Pancreas (tissue), 10 donors: ENCODE data around the gene MYT1. TPM values are rescaled to one million over a fixed set of nuclear protein-coding genes. Genes with fewer than 3 reads are reported as not detected.
A peak's percentile ranks its signal among the peaks of the same experiment; 100 is the strongest.
"Not testable (repeated sequence)": the region's sequence is repeated elsewhere in the genome, so short reads cannot be mapped to it uniquely, and the experiment has no call there.

ENCODE experiments used
- ATAC-seq, 4 donors: fragments of 200-7000 bp; cut with Tn5 transposase; one replicate each; pipeline versions ENCODE4 v1.8.0 to v1.9.1; 2020; ENCODE audit warnings: mild to moderate bottlenecking in 4 of 4, moderate library complexity in 4 of 4
- DNase-seq, 6 donors: peaks; one replicate each; pipeline ENCODE4 v3.0.0-alpha.2; 2020
- FAIRE-seq: peaks from 2 replicates; lab custom pipeline; 2012; peaks lifted over from hg19 to GRCh38; lab: Jason Lieb, UNC
- H3K27ac ChIP-seq, 4 donors: fragments of 200-600 bp; sonication (generic); 1 replicate in 3 of 4; 2 replicates in 1 of 4; pipeline versions ENCODE4 v1.5.0 to v1.8.0; 2020
- H3K27me3 ChIP-seq, 4 donors: fragments of 200-600 bp; one replicate each; pipeline ENCODE4 v1.8.0; 2021
- H3K36me3 ChIP-seq, 3 donors: fragments of 200-600 bp; sonication (generic) in 1 of 3; one replicate each; pipeline versions ENCODE4 v1.5.0 to v1.8.0; 2020 to 2021
- H3K4me1 ChIP-seq, 3 donors: fragments of 200-600 bp; one replicate each; pipeline ENCODE4 v1.8.0; 2021
- H3K4me3 ChIP-seq, 4 donors: fragments of 200-600 bp; sonication (generic) in 2 of 4; one replicate each; pipeline versions ENCODE4 v1.5.0 to v1.8.0; 2020 to 2021
- H3K9me3 ChIP-seq, 4 donors: fragments of 200-600 bp; one replicate each; pipeline ENCODE4 v1.8.0; 2021
- WGBS, 2 donors: extraction: QIAGEN DNeasy Blood & Tissue Kit; methylation state at CpG; one replicate each; pipeline ENCODE4 v1.1.7; 2013; 5-methylcytosine and 5-hydroxymethylcytosine counted together
- intact Hi-C, 3 donors: fragments of 100-400 bp; cut with DNase I; formaldehyde crosslinking; loops; one replicate each; pipeline versions ENCODE4 v1.11.1 to v1.14.2; 2022
- polyA plus RNA-seq, 2 donors: library from polyadenylated mRNA; stranded (reverse); fragments of 200-250 nt; gene quantifications; one replicate each; pipeline ENCODE4 v1.2.3, GENCODE V29; 2013
- total RNA-seq, 6 donors: library from RNA; stranded (reverse); fragmentation: NEBNext Ultra II Directional in 4 of 6; extraction: Animal tissue kit (Norgen Biotek cat#: 25700) in 4 of 6; gene quantifications; one replicate each; pipeline versions ENCODE4 v1.2.1 to v1.2.4, GENCODE V29; 2021 to 2023
- TF ChIP-seq, protein P1 (sequence below), 4 donors: fragments of 200-600 bp; sonication (generic) in 3 of 4; IDR thresholded peaks; one replicate each; pipeline versions ENCODE4 v1.5.0 to v1.8.0; 2021; ENCODE audit warnings: antibody characterized with exemption in 4 of 4
- donor health status: healthy with polysubstance abuse.
- donor health status: DM: no; HTN: no; CAD: no; lungs with moderate emphysema.
- donor health status: DM: no; HTN: no; CAD: no.
- donor health status: control.
- donor health status: control.
- donor health status: Bipolar disorder and iron deficiency.
- donor health status: DM: yes; HTN: yes; CAD: no.
- donor health status: DM: no; HTN: no; CAD: no.
- donor health status: DM: no; HTN: no; CAD: no.
- donor health status: DM: yes; HTN: yes; CAD: no.

MYT1 gene
- total and polyA plus RNA-seq, 8 donors, result 0.13 to 5.1 (median 0.52) TPM

DNA sequence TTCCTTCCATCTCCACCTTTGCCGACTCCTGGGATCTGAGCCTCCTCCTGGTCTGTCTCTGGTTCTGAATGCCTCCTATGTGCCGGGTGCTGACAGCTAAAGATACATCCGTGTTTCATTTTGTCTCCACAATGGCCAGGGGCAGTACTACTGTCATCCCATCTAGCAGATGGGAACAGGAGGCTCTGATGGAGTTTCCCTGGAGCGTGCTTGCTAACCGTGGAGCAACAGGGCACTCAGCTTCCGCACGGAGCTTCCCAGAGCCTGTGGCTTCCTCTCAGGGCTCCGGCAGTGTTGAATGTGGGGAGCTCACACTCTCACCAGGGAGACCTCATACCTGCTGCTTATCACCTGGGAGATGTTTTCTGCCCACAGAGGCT is 45.0 kb upstream of the MYT1 start:
- DNase-seq, result no peak
- Histone ChIP-seq H3K4me3 (no peak overlapping the region), H3K27ac (no peak overlapping the region), H3K4me1 (no peaks in the 10 kb centered on the region), H3K9me3 (no peaks in the 10 kb centered on the region), H3K27me3 (peaks cover 0 to 4% (median 0%) of the 10 kb centered on the region in 4 donors), H3K36me3 (no peaks in the 10 kb centered on the region)
- TF ChIP-seq, protein P1, sequence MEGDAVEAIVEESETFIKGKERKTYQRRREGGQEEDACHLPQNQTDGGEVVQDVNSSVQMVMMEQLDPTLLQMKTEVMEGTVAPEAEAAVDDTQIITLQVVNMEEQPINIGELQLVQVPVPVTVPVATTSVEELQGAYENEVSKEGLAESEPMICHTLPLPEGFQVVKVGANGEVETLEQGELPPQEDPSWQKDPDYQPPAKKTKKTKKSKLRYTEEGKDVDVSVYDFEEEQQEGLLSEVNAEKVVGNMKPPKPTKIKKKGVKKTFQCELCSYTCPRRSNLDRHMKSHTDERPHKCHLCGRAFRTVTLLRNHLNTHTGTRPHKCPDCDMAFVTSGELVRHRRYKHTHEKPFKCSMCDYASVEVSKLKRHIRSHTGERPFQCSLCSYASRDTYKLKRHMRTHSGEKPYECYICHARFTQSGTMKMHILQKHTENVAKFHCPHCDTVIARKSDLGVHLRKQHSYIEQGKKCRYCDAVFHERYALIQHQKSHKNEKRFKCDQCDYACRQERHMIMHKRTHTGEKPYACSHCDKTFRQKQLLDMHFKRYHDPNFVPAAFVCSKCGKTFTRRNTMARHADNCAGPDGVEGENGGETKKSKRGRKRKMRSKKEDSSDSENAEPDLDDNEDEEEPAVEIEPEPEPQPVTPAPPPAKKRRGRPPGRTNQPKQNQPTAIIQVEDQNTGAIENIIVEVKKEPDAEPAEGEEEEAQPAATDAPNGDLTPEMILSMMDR (IDR thresholded peaks at IDR 0.05), result no peak
- WGBS, 2 donors, result 64 to 83% methylated on average over 8 of the region's 8 CpGs
- no peak for ATAC-seq
- intact Hi-C loops, result no loop called here
- no peak for FAIRE-seq

DNA sequence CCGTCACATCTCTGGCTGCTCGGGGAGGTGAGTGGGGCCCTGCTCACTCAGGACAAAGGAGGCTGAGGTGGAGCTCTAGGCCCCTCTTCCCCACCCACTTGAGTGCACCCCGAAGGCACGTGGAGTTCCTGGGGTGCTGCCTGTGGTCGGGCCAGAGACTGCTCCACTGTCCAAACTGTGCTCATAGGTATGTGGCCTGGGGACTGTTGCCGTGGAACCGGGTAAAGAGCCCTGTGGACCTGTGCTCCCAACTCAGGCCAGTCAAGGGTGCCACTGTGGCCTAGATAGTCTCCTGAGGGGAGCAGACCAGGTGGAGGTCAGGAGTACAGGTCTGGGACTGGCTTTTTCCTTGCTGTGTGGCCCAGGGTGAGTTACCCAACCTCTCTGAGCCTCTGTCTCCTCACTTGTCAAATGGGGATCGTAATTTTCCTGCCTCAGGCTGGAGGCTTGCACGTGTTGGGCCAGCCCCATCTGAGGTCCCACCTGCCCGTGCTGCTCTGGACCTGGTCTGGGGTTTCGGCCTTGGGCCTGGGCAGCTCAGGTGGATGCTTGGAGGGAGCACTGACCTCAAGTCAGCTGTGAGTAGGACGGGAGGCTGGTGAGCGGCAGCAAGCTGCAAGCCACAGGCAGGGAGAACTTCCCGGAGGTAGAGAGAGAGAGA is 44.4 kb upstream of the MYT1 start:
- 48 to 57% methylated on average over 14 of the region's 14 CpGs for WGBS, 2 donors
- no peaks in the 10 kb centered on the region for H3K9me3 ChIP-seq
- TF ChIP-seq, protein P1 (IDR thresholded peaks at IDR 0.05), result no peak
- FAIRE-seq (no peak), DNase-seq (peak in 2 of 6 donors; percentile 57 to 58), ATAC-seq (peak in 1 of 4 donors; percentile 46)
- intact Hi-C loops, result loop anchor here in 1 of 3 donors (10.0 kb wide), 1 partner anchor 85 kb away; the partner anchor contains the start of gene C20orf204
- peaks cover 0 to 4% (median 0%) of the 10 kb centered on the region in 4 donors for H3K27me3 ChIP-seq
- H3K27ac ChIP-seq, result no peak overlapping the region
- H3K4me3 ChIP-seq, result no peak overlapping the region
- no peaks in the 10 kb centered on the region for H3K4me1 ChIP-seq
- H3K36me3 ChIP-seq, result no peaks in the 10 kb centered on the region

DNA sequence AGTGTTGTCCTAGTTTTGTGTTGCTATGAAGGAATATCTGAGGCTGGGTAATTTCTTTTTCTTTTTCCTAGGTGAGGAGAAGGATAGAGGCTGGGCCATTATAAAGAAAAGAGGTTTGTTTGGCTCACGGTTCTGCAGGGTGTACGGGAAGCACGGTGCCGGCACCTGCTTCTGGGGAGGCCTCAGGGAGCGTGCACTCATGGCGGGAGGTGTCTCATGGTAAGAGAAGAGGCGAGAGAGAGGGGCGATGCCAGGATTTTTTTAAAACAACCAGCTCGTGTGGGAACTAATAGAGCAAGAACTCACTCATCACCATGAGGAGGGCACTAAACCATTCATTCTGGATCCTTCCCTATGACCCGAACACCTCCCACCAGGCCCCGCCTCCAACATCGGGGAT is 42.7 kb upstream of the MYT1 start:
- Histone ChIP-seq H3K4me1 (no peaks in the 10 kb centered on the region), H3K27ac (no peak overlapping the region), H3K36me3 (no peaks in the 10 kb centered on the region), H3K27me3 (peaks cover 0 to 4% (median 0%) of the 10 kb centered on the region in 4 donors), H3K9me3 (no peaks in the 10 kb centered on the region), H3K4me3 (no peak overlapping the region)
- no peak for ATAC-seq
- DNase-seq, result peak in 2 of 6 donors; percentile 12 to 26
- intact Hi-C loops, result loop anchor here in 1 of 3 donors (10.0 kb wide), 1 partner anchor 87 kb away; the partner anchor contains the start of gene C20orf204
- TF ChIP-seq, protein P1 (IDR thresholded peaks at IDR 0.05), result no peak
- 57 to 71% methylated on average over 12 of the region's 12 CpGs for WGBS, 2 donors
- FAIRE-seq, result no peak

DNA sequence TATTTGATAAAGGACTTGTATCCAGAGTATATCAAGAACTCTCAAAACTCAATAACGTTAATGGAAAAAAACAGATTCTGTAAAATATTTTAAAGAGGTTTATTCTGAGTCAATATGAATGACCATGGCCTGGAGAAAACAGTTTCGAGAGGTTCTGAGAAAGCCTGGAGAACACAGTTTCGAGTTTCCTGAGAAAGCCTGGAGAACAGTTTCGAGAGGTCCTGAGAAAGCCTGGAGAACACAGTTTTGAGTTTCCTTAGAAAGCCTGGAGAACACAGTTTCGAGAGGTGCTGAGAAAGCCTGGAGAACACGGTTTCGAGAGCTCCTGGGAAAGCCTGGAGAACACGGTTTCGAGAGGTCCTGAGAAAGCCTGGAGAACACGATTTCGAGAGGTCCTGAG is 41.3 kb upstream of the MYT1 start:
- H3K9me3 ChIP-seq, ATAC-seq, H3K36me3 ChIP-seq, H3K4me1 ChIP-seq, H3K27ac ChIP-seq, H3K27me3 ChIP-seq, FAIRE-seq, H3K4me3 ChIP-seq: not testable (repeated sequence)
- DNase-seq, result peak in 1 of 6 donors; percentile 6
- WGBS, 2 donors, result 55 to 70% methylated on average over 11 of the region's 11 CpGs
- intact Hi-C loops, result loop anchor here in 1 of 3 donors (10.0 kb wide), 1 partner anchor 88 kb away; the partner anchor contains the start of gene C20orf204

DNA sequence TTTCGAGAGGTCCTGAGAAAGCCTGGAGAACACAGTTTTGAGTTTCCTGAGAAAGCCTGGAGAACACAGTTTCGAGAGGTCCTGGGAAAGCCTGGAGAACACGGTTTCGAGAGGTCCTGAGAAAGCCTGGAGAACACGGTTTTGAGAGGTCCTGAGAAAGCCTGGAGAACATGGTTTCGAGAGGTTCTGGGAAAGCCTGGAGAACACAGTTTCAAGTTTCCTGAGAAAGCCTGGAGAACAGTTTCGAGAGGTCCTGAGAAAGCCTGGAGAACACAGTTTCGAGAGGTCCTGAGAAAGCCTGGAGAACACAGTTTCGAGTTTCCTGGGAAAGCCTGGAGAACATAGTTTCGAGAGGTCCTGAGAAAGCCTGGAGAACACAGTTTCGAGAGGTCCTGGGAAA is 40.7 kb upstream of the MYT1 start:
- not testable (repeated sequence) for H3K4me1 ChIP-seq, H3K36me3 ChIP-seq, H3K4me3 ChIP-seq, FAIRE-seq, H3K27me3 ChIP-seq, H3K27ac ChIP-seq, DNase-seq, H3K9me3 ChIP-seq, ATAC-seq
- intact Hi-C loops, result loop anchor here in 1 of 3 donors (10.0 kb wide), 1 partner anchor 89 kb away; the partner anchor contains the start of gene C20orf204
- 61 to 76% methylated on average over 11 of the region's 11 CpGs for WGBS, 2 donors
